HepG2 (cell line): ENCODE data around the gene DAB2.

Source experiments
- CTCF ChIP-seq: sonication (generic); formaldehyde crosslinking; IDR thresholded peaks from 2 replicates; pipeline ENCODE4 v1.5.0; 2020; ENCODE audit warnings: mild to moderate bottlenecking, missing genetic modification reagents, moderate library complexity
- MAFK ChIP-seq, 2 experiments: IDR thresholded peaks in 1 of 2; conservative IDR thresholded peaks in 1 of 2; 2 replicates each; pipeline ENCODE4 v1.6.1; 2011; ENCODE audit warnings: improper control_type of control experiment in 2 of 2, low read length in 2 of 2
- NFYB ChIP-seq: sonication (generic); formaldehyde crosslinking; IDR thresholded peaks from 2 replicates; pipeline ENCODE4 v1.4.0; 2020; ENCODE audit warnings: missing genetic modification reagents
- POLR2AphosphoS5 ChIP-seq: IDR thresholded peaks from 2 replicates; pipeline ENCODE4 v1.6.1; 2012; ENCODE audit warnings: low read depth, low read length
- PRPF4 ChIP-seq: fragments of 200-400 bp; formaldehyde crosslinking; IDR thresholded peaks from 2 replicates; pipeline ENCODE4 v1.6.1; 2016; ENCODE audit warnings: low read length, low read depth; ENCODE audit not compliant: poor library complexity, severe bottlenecking
- SNAPC5 ChIP-seq: sonication (generic); formaldehyde crosslinking; IDR thresholded peaks from 2 replicates; pipeline ENCODE4 v1.8.1; 2023; ENCODE audit warnings: mild to moderate bottlenecking, missing genetic modification reagents, borderline replicate concordance
- TAF1 ChIP-seq: sonication (generic); formaldehyde crosslinking; IDR thresholded peaks from 2 replicates; pipeline ENCODE4 v1.4.0; 2020; ENCODE audit warnings: missing genetic modification reagents
- YY1 ChIP-seq: IDR thresholded peaks from 2 replicates; pipeline ENCODE4 v1.6.1; 2011; ENCODE audit warnings: low read length, low read depth, moderate library complexity, mild to moderate bottlenecking; ENCODE audit not compliant: insufficient read depth, insufficient replicate concordance
- ZFYVE20 ChIP-seq: sonication (generic); formaldehyde crosslinking; IDR thresholded peaks from 2 replicates; pipeline ENCODE4 v1.8.0; 2023; ENCODE audit warnings: low read depth, mild to moderate bottlenecking, moderate library complexity, missing genetic modification reagents, borderline replicate concordance
- ZNF121 ChIP-seq: sonication (generic); formaldehyde crosslinking; IDR thresholded peaks from 2 replicates; pipeline ENCODE4 v1.5.0; 2020; ENCODE audit warnings: mild to moderate bottlenecking, missing genetic modification reagents
- ZNF564 ChIP-seq: sonication (generic); formaldehyde crosslinking; IDR thresholded peaks from 2 replicates; pipeline ENCODE4 v1.8.1; 2023; ENCODE audit warnings: mild to moderate bottlenecking, missing genetic modification reagents
- TF ChIP-seq, protein P1 (sequence below): sonication (generic); formaldehyde crosslinking; IDR thresholded peaks from 2 replicates; pipeline ENCODE4 v1.8.1; 2022; ENCODE audit warnings: mild to moderate bottlenecking, missing genetic modification reagents

DNA sequence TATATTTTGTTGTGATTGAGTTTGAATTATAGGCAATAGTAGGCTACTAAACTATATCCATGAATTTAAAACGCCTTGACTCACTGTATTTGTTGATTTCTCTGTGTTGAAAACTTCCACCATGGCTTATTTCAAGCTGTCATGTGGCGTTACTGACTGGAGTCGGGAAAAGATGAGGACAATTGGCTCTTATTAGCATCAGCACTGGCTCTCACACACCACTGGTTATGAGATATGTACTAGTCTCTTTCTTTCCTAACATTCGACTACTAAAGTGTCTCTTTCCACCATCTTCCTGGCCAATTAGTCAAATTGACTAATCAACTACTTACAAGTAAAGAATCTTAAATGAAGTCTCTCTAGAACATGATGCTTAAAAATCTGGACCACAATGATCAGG, 9.1 kb upstream of the DAB2 start:
- TF ChIP-seq MAFK (conservative IDR thresholded peaks at IDR 0.05 in 1 of 2, IDR thresholded peaks at IDR 0.05 in 1 of 2; ENCODE audit: low read length in 2 of 2): no peak
- TF ChIP-seq POLR2AphosphoS5: no peak
- no peak for TF ChIP-seq SNAPC5 (CRISPR knock-in tag)
- no peak for TF ChIP-seq TAF1 (CRISPR knock-in tag)
- TF ChIP-seq YY1: no peak
- TF ChIP-seq, protein P1, sequence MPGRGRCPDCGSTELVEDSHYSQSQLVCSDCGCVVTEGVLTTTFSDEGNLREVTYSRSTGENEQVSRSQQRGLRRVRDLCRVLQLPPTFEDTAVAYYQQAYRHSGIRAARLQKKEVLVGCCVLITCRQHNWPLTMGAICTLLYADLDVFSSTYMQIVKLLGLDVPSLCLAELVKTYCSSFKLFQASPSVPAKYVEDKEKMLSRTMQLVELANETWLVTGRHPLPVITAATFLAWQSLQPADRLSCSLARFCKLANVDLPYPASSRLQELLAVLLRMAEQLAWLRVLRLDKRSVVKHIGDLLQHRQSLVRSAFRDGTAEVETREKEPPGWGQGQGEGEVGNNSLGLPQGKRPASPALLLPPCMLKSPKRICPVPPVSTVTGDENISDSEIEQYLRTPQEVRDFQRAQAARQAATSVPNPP (CRISPR knock-in tag): no peak
- no peak for TF ChIP-seq PRPF4
- TF ChIP-seq CTCF (CRISPR knock-in tag): no peak
- no peak for TF ChIP-seq ZNF121
- TF ChIP-seq ZFYVE20 (CRISPR knock-in tag): no peak
- no peak for TF ChIP-seq NFYB
- no peak for TF ChIP-seq ZNF564
